Duodenal mucosa (tissue), 2 donors: ENCODE measurements around the gene AMN.

ENCODE experiments used
- H3K27ac ChIP-seq: one replicate; pipeline ENCODE4 v1.7.0; 2013; ENCODE audit warnings: low read depth, low read length
- H3K27me3 ChIP-seq, 2 donors: one replicate each; pipeline ENCODE4 v1.7.0; 2013; ENCODE audit warnings: low read length in 2 of 2, control low read depth in 1 of 2; ENCODE audit not compliant: insufficient read depth in 2 of 2, control insufficient read depth in 1 of 2
- H3K36me3 ChIP-seq, 2 donors: one replicate each; pipeline ENCODE4 v1.7.0; 2013; ENCODE audit warnings: low read length in 2 of 2, control low read depth in 1 of 2; ENCODE audit not compliant: insufficient read depth in 2 of 2, control insufficient read depth in 1 of 2
- H3K4me1 ChIP-seq, 2 donors: one replicate each; pipeline ENCODE4 v1.7.0; 2013; ENCODE audit warnings: low read length in 2 of 2, control low read depth in 1 of 2; ENCODE audit not compliant: insufficient read depth in 2 of 2, control insufficient read depth in 1 of 2
- H3K4me3 ChIP-seq, 2 donors: one replicate each; pipeline ENCODE4 v1.7.0; 2013; ENCODE audit warnings: low read length in 2 of 2, low read depth in 1 of 2
- H3K9ac ChIP-seq, 2 donors: one replicate each; pipeline ENCODE4 v1.7.0; 2013; ENCODE audit warnings: low read length in 2 of 2, low read depth in 1 of 2
- H3K9me3 ChIP-seq, 2 donors: one replicate each; pipeline ENCODE4 v1.7.0; 2013; ENCODE audit warnings: low read length in 2 of 2, control low read depth in 1 of 2; ENCODE audit not compliant: control insufficient read depth in 1 of 2

The AMN gene

GRCh38 chr14:102935756-102936155 lies 13.3 kb downstream of the AMN start:
- Histone ChIP-seq H3K9ac (no peak overlapping the region), H3K4me3 (no peak overlapping the region), H3K27me3 (no peaks in the 10 kb centered on the region), H3K4me1 (peaks cover 5 to 6% of the 10 kb centered on the region in 2 donors), H3K36me3 (peaks cover 16 to 61% of the 10 kb centered on the region in 2 donors), H3K27ac (no peak overlapping the region), H3K9me3 (no peaks in the 10 kb centered on the region)

- Histone ChIP-seq H3K36me3 (peaks cover 19 to 66% of the 10 kb centered on the region in 2 donors), H3K9me3 (no peaks in the 10 kb centered on the region), H3K27me3 (no peaks in the 10 kb centered on the region), H3K4me3 (no peak overlapping the region), H3K9ac (no peak overlapping the region), H3K27ac (no peak overlapping the region), H3K4me1 (peaks cover 0 to 5% of the 10 kb centered on the region in 2 donors)
These were observed 15.1 kb downstream of the AMN start for GRCh38 chr14:102937331-102938175.

GRCh38 chr14:102938191-102938590 lies 15.7 kb downstream of the AMN start:
- Histone ChIP-seq H3K4me1 (peaks cover 0 to 5% of the 10 kb centered on the region in 2 donors), H3K9me3 (no peaks in the 10 kb centered on the region), H3K9ac (no peak overlapping the region), H3K4me3 (no peak overlapping the region), H3K27ac (no peak overlapping the region), H3K36me3 (peaks cover 21 to 66% of the 10 kb centered on the region in 2 donors), H3K27me3 (no peaks in the 10 kb centered on the region)

GRCh38 chr14:102939329-102939728 lies 16.9 kb downstream of the AMN start:
- no peak overlapping the region for H3K9ac ChIP-seq
- H3K36me3 ChIP-seq = peaks cover 32 to 71% of the 10 kb centered on the region in 2 donors
- H3K27ac ChIP-seq = no peak overlapping the region
- no peak overlapping the region for H3K4me3 ChIP-seq
- H3K9me3 ChIP-seq = no peaks in the 10 kb centered on the region
- peaks cover 0 to 5% of the 10 kb centered on the region in 2 donors for H3K4me1 ChIP-seq
- no peaks in the 10 kb centered on the region for H3K27me3 ChIP-seq

GRCh38 chr14:102939820-102940561 lies 17.5 kb downstream of the AMN start:
- H3K4me1 ChIP-seq = peaks cover 0 to 5% of the 10 kb centered on the region in 2 donors
- H3K9me3 ChIP-seq = no peaks in the 10 kb centered on the region
- no peak overlapping the region for H3K27ac ChIP-seq
- no peak overlapping the region for H3K9ac ChIP-seq
- no peak overlapping the region for H3K4me3 ChIP-seq
- no peaks in the 10 kb centered on the region for H3K27me3 ChIP-seq
- peaks cover 37 to 77% of the 10 kb centered on the region in 2 donors for H3K36me3 ChIP-seq

GRCh38 chr14:102940729-102941362 lies 18.4 kb downstream of the AMN start:
- Histone ChIP-seq H3K27ac (no peak overlapping the region), H3K9ac (no peak overlapping the region), H3K36me3 (peaks cover 45 to 85% of the 10 kb centered on the region in 2 donors), H3K4me3 (no peak overlapping the region), H3K9me3 (no peaks in the 10 kb centered on the region), H3K4me1 (peaks cover 0 to 5% of the 10 kb centered on the region in 2 donors), H3K27me3 (no peaks in the 10 kb centered on the region)

- no peak overlapping the region for H3K27ac ChIP-seq
- no peak overlapping the region for H3K4me3 ChIP-seq
- no peaks in the 10 kb centered on the region for H3K9me3 ChIP-seq
- no peaks in the 10 kb centered on the region for H3K27me3 ChIP-seq
- H3K36me3 ChIP-seq = peaks cover 48 to 91% of the 10 kb centered on the region in 2 donors
- no peak overlapping the region for H3K9ac ChIP-seq
- peaks cover 0 to 5% of the 10 kb centered on the region in 2 donors for H3K4me1 ChIP-seq
These were observed 19.1 kb downstream of the AMN start for GRCh38 chr14:102941419-102942011.

- Histone ChIP-seq H3K4me3 (no peak overlapping the region), H3K9ac (no peak overlapping the region), H3K9me3 (no peaks in the 10 kb centered on the region), H3K27ac (no peak overlapping the region), H3K27me3 (no peaks in the 10 kb centered on the region), H3K36me3 (peaks cover 49 to 91% of the 10 kb centered on the region in 2 donors), H3K4me1 (peaks cover 0 to 5% of the 10 kb centered on the region in 2 donors)
These were observed 19.6 kb downstream of the AMN start for GRCh38 chr14:102942069-102942468.

- Histone ChIP-seq H3K4me1 (peaks cover 0 to 5% of the 10 kb centered on the region in 2 donors), H3K4me3 (no peak overlapping the region), H3K36me3 (peaks cover 43 to 85% of the 10 kb centered on the region in 2 donors), H3K27ac (no peak overlapping the region), H3K9me3 (no peaks in the 10 kb centered on the region), H3K27me3 (no peaks in the 10 kb centered on the region), H3K9ac (no peak overlapping the region)
These were observed 21.0 kb downstream of the AMN start for GRCh38 chr14:102943454-102943853.
